Neural cell (in vitro differentiated cells): Measurements from ENCODE around the gene SLC20A1.
"Not testable (repeated sequence)": the region's sequence is repeated elsewhere in the genome, so short reads cannot be mapped to it uniquely, and the experiment has no call there.

Experiments used
- CTCF ChIP-seq: fragments of 450-650 bp; IDR thresholded peaks from 2 replicates; pipeline ENCODE4 v1.5.1; 2014; ENCODE audit warnings: antibody characterized with exemption, mild to moderate bottlenecking, moderate library complexity; ENCODE audit not compliant: poor library complexity, severe bottlenecking
- EP300 ChIP-seq: fragments of 450-650 bp; conservative IDR thresholded peaks from 2 replicates; pipeline ENCODE4 v1.6.1; 2014; ENCODE audit warnings: antibody characterized with exemption, mild to moderate bottlenecking, moderate library complexity; ENCODE audit not compliant: poor library complexity, severe bottlenecking
- EZH2 ChIP-seq: fragments of 200-600, 300-800 bp; shearing (Covaris generic), sonication (generic); IDR thresholded peaks from 2 replicates; pipeline ENCODE4 v1.6.1; 2014; ENCODE audit warnings: antibody characterized with exemption, low read length, borderline replicate concordance, mild to moderate bottlenecking; ENCODE audit not compliant: insufficient read depth, poor library complexity, severe bottlenecking
- POLR2AphosphoS5 ChIP-seq: IDR thresholded peaks from 2 replicates; pipeline ENCODE4 v1.6.1; 2012

GRCh38 chr2:112667540-112667939, 21.8 kb downstream of the SLC20A1 start:
- TF ChIP-seq EZH2, EP300, CTCF, POLR2AphosphoS5: not testable (repeated sequence)
